Right lung (tissue), 5 donors: ENCODE measurements around the gene RHEBL1. TPM values are rescaled to one million over a fixed set of nuclear protein-coding genes. Genes with fewer than 3 reads are reported as not detected.

ENCODE experiments used
- DNase-seq, 2 donors: peaks; one replicate each; pipeline ENCODE4 v3.0.0-alpha.2; 2013
- polyA plus RNA-seq, 5 donors: library from polyadenylated mRNA; unstranded; fragments of 120-200 nt; gene quantifications; one replicate each; pipeline versions ENCODE4 v1.2.1 to v1.2.3, GENCODE V29; 2013; ENCODE audit warnings: inconsistent platforms in 1 of 5, low replicate concordance in 1 of 5; ENCODE audit not compliant: insufficient read length in 5 of 5, insufficient read depth in 1 of 5

RHEBL1 gene
- polyA plus RNA-seq, 5 donors = 2.1 to 3.5 (median 2.5) TPM

DNA sequence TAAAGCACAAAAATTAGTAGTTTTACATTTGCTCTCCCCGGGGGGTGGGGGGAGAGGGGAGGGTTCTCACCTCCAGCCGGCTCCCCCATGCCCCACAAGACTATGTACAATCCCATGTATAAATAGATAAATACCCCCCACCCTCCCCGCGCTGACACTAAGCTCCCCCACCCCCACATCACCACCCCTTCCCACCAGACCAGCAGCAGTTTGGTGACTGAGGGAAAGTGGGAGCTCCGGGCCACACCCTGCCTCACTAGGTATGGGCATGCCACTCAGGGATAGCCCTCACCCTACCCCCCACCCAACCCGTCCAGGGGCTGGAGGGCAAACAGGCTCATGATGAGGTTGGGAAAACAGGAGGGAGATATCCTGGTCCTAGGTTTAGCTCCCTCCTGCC, 49.3 kb downstream of the RHEBL1 start:
- no peak for DNase-seq

DNA sequence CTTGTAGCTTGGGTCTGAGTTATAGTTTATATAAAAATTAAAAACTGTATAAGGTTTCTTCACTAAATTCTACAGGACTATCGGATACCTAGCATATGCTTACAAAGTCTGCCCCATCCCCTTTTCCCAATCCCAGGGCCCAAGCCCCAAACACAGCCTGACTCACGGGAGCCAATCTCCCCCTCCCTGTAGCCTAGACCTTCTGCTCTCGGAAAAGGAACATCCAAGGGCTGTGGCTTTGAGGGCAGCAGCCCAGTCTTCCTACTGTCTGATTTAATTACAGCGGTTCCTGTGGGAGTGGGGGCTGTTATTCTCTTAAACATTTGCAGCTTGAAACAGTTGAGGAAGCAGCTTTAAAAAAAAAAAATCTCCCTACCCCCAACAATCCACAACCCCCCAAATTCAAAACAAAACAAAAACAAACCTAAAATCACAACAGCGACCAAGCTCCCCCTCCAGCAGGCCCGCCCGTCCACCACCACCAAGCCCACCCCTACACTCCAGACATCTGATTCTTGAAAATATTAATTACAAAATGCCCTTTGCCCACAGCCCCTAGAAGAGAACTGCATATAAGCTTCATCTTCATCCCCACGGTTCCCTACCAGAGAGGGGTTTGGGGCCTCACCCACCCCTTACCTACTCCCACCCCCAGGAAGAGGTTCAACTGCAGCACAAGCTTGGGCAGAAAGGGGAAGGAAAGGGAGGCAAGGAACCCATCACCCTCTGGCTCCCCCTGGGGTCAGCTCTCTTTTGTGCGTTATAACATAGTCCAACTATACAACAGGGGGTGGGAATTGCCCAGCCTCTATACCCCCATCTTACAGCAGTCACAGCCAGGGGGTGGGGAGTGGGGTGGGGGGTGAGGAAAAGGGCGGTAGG, 50.1 kb downstream of the RHEBL1 start:
- no peak for DNase-seq

DNA sequence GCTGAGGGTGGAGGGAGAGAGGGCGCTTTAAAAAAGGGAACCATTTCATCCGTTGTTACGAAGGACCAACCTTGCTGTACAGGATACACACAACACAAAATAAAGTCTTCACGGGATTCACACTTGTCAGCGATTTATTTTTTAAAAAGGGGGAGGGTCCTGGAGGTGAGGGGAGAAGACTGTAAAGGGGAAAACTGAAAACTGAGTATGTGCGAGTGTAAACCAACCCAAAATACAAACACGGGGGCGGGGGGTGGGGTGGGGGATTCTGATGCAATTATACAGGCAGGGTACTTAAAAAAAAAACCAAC, 50.7 kb downstream of the RHEBL1 start:
- no peak for DNase-seq

DNA sequence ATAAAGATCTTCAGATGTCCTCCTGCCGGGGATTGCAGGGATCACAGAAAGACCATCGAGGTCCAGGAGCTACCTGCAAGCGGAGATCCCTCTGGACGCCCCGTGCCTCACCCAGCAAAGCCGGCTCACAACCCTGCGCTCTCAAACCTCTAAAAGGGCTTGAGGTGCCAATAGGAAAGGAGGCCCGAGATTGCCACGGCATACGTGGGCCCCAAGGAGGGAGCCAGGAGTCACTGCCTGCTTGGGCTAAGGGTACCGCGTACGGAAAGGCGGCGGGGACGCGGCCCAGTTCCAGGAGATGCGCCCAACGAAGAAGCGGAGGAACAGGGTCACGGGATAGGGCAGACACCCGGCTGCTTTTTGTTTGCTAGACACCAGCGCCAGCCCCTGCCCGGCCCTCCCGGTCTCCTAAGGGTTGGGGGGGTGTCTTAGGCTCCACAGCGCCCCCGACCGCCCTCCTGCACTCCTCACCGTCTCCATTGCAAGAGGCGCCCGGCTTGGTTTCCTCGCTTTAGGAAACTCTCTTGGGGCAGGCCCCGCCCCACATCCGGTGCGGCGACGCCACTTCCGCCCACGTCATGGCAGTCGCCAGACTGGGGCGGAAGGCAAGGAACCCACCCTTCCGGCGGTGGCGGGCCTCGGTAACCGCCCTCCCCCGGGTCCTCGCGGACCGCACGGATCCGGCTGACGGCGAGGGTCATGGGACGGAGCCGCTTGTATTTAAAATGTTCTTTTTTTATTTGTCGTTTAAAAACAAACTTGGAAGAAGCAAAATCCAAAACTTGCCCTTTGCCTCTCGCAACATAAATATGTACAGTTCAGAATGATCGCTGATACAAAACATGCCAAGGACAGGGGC, 51.3 kb downstream of the RHEBL1 start, which contains the start of gene PRKAG1:
Gene PRKAG1, minus strand, starts transcription at position 516 of the 859 bp plus-strand sequence. Its CDS starts 36 bp downstream, at position 480.
- DNase-seq = peak; percentile 97

DNA sequence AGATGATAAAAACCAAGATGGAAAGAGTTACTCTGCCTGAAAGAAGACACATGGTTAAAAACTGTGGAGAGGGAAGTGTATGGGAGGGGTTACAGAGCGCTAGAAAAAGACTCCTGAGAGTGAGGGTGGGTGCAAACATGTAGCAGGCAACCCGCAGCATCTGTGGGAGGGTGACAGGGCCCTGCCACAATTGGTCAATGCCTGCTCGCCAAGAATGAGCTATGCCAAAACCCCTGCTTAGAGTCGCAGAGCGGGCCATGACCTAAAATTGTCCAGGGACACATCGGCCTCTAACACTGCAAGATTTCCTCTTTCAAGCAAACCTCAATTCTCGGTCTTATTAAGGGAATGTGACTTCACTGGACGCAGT, 51.9 kb downstream of the RHEBL1 start:
- no peak for DNase-seq

DNA sequence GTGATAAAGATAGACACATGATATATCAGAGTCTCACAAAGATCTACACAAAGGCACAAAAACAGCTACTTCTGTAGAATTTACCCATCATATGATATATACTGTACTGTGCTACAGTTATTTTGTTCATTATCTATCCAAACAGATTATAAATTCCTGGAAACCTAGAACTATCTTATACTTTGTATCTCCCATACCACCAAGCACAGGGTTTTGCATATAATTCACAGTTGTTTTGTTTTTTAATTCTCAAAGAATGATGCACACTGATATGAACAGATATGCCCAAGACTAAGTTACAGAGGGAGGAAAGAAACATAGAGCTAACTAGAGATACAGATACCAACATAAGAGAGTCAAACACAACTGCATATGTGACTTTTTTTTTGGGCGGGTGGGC, 54.6 kb downstream of the RHEBL1 start:
- DNase-seq = no peak

Other genes starting within 250 kb of the RHEBL1 start
- gene DDX23, start 217.8 kb downstream of the RHEBL1 start, polyA plus RNA-seq = 100 to 1,000 TPM in 4 of 5 donors, 10 to 100 TPM in 1; 99.6 to 120 (median 103) TPM
- gene RND1, start 204.1 kb downstream of the RHEBL1 start, polyA plus RNA-seq = 1 to 10 TPM; 1.6 to 2.5 (median 1.9) TPM
- 10 to 100 TPM; 16.0 to 26.9 (median 21.8) TPM for gene FKBP11, start 144.5 kb downstream of the RHEBL1 start, polyA plus RNA-seq
- 100 to 1,000 TPM in 3 of 5 donors, 10 to 100 TPM in 2; 91.5 to 109 (median 103) TPM for gene ARF3, start 112.5 kb downstream of the RHEBL1 start, polyA plus RNA-seq
- gene WNT10B, start 98.2 kb downstream of the RHEBL1 start, polyA plus RNA-seq = under 1 TPM in 2 of 5 donors, not detected in 3; 0.15 to 0.25 TPM
- not detected for gene WNT1, start 91.7 kb downstream of the RHEBL1 start, polyA plus RNA-seq
- under 1 TPM; 0.05 to 0.56 (median 0.10) TPM for gene DDN, start 70.6 kb downstream of the RHEBL1 start, polyA plus RNA-seq
- gene PRKAG1, start 51.2 kb downstream of the RHEBL1 start, polyA plus RNA-seq = 10 to 100 TPM; 64.9 to 82.7 (median 75.6) TPM
- 10 to 100 TPM; 47.8 to 69.3 (median 51.7) TPM for gene KMT2D, start 9.2 kb downstream of the RHEBL1 start, polyA plus RNA-seq
- gene DHH, start 24.8 kb upstream of the RHEBL1 start, polyA plus RNA-seq = 1 to 10 TPM in 1 of 5 donors, under 1 TPM in 4; 0.51 to 1.2 (median 0.60) TPM
- 100 to 1,000 TPM in 1 of 5 donors, 10 to 100 TPM in 4; 68.2 to 111 (median 78.8) TPM for gene LMBR1L, start 40.9 kb upstream of the RHEBL1 start, polyA plus RNA-seq
- gene TUBA1B, start 61.4 kb upstream of the RHEBL1 start, polyA plus RNA-seq = 1,000 to 10,000 TPM in 4 of 5 donors, 100 to 1,000 TPM in 1; 942 to 1,422 (median 1,100) TPM
- gene TUBA1A, start 119.1 kb upstream of the RHEBL1 start, polyA plus RNA-seq = 100 to 1,000 TPM; 446 to 619 (median 564) TPM
- gene TUBA1C, start 195.1 kb upstream of the RHEBL1 start, polyA plus RNA-seq = 100 to 1,000 TPM; 121 to 180 (median 171) TPM
- gene PRPH, start 225.2 kb upstream of the RHEBL1 start, polyA plus RNA-seq = 1 to 10 TPM in 4 of 5 donors, under 1 TPM in 1; 0.80 to 3.0 (median 1.3) TPM